ENCODE measurements around the gene ESYT1. TPM values are rescaled to one million over a fixed set of nuclear protein-coding genes. Genes with fewer than 3 reads are reported as not detected.
A peak's percentile ranks its signal among the peaks of the same experiment; 100 is the strongest.

The ESYT1 gene
- total and polyA plus RNA-seq, 9 of the 15 experiments (the other 6 are each of a cell fraction or from before 2014, with no cell fraction given), result 132 to 420 (median 164) TPM

- TF ChIP-seq, protein P1, sequence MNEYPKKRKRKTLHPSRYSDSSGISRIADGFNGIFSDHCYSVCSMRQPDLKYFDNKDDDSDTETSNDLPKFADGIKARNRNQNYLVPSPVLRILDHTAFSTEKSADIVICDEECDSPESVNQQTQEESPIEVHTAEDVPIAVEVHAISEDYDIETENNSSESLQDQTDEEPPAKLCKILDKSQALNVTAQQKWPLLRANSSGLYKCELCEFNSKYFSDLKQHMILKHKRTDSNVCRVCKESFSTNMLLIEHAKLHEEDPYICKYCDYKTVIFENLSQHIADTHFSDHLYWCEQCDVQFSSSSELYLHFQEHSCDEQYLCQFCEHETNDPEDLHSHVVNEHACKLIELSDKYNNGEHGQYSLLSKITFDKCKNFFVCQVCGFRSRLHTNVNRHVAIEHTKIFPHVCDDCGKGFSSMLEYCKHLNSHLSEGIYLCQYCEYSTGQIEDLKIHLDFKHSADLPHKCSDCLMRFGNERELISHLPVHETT (CRISPR knock-in tag; conservative IDR thresholded peaks at IDR 0.05 in 1 of 2, IDR thresholded peaks at IDR 0.05 in 1 of 2), result 0 out of 4 replicates have a peak, but pooled peaks of 1 of the 2 experiments have one; percentile 49
- TF ChIP-seq GABPB1 (CRISPR knock-in tag; IDR thresholded peaks at IDR 0.05) (peak; percentile 23; the same call in 1 of the 2 replicates), MTF1 (CRISPR knock-in tag; IDR thresholded peaks at IDR 0.05; ENCODE audit: borderline replicate concordance) (no peak), ERF (CRISPR knock-in tag; IDR thresholded peaks at IDR 0.05) (no peak), SMARCA4 (IDR thresholded peaks at IDR 0.05) (peak; percentile 61; the same call in 1 of the 2 replicates), ZNF324 (CRISPR knock-in tag; IDR thresholded peaks at IDR 0.05) (no peak), DNMT1 (IDR thresholded peaks at IDR 0.05) (0 out of 2 replicates have a peak, but pooled peaks have one; percentile 33), ATF6 (CRISPR knock-in tag; IDR thresholded peaks at IDR 0.05) (no peak), SMARCC2 (IDR thresholded peaks at IDR 0.05; ENCODE audit: low read depth) (peak; percentile 35; the same call in 1 of the 2 replicates), ZNF277 (CRISPR knock-in tag; IDR thresholded peaks at IDR 0.05; ENCODE audit: borderline replicate concordance) (no peak), ARID2 (IDR thresholded peaks at IDR 0.05) (no peak), KLF16 (IDR thresholded peaks at IDR 0.05) (peak; percentile 73), BRD4 (IDR thresholded peaks at IDR 0.05) (no peak; the same call in 1 of the 2 replicates), POLR2AphosphoS5 (IDR thresholded peaks at IDR 0.05; ENCODE audit: control insufficient read depth, insufficient read depth, low read depth, low read length) (peak; percentile 78), ZKSCAN3 (CRISPR knock-in tag; IDR thresholded peaks at IDR 0.05) (no peak), ZBTB17 (CRISPR knock-in tag; IDR thresholded peaks at IDR 0.05) (0 out of 2 replicates have a peak, but pooled peaks have one; percentile 38), ZNF589 (CRISPR knock-in tag; IDR thresholded peaks at IDR 0.05; ENCODE audit: low read depth) (no peak), RB1 (IDR thresholded peaks at IDR 0.05; ENCODE audit: low read depth) (peak; percentile 37; the same call in 1 of the 2 replicates), ZNF445 (CRISPR knock-in tag; IDR thresholded peaks at IDR 0.05; ENCODE audit: low read depth) (no peak), ARHGAP35 (IDR thresholded peaks at IDR 0.05; ENCODE audit: partially characterized antibody) (no peak), EP300 (IDR thresholded peaks at IDR 0.05; ENCODE audit: low read length) (peak; percentile 48), TEAD1 (CRISPR knock-in tag; IDR thresholded peaks at IDR 0.05) (peak in 1 of 2 experiments; percentile 23; a peak in 1 of 4 replicates)
- TF ChIP-seq, protein P2, sequence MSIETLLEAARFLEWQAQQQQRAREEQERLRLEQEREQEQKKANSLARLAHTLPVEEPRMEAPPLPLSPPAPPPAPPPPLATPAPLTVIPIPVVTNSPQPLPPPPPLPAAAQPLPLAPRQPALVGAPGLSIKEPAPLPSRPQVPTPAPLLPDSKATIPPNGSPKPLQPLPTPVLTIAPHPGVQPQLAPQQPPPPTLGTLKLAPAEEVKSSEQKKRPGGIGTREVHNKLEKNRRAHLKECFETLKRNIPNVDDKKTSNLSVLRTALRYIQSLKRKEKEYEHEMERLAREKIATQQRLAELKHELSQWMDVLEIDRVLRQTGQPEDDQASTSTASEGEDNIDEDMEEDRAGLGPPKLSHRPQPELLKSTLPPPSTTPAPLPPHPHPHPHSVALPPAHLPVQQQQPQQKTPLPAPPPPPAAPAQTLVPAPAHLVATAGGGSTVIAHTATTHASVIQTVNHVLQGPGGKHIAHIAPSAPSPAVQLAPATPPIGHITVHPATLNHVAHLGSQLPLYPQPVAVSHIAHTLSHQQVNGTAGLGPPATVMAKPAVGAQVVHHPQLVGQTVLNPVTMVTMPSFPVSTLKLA (conservative IDR thresholded peaks at IDR 0.05), result peak; percentile 67 to 82
These were observed 1.3 kb downstream of the ESYT1 start (continued) for GRCh38 chr12:56129206-56129941.

Measured in K562 (cell line).